Measurements from ENCODE around the gene LRRC8E.
A peak's percentile ranks its signal among the peaks of the same experiment; 100 is the strongest.
"Not testable (repeated sequence)": the region's sequence is repeated elsewhere in the genome, so short reads cannot be mapped to it uniquely, and the experiment has no call there.

Gene LRRC8E

DNA sequence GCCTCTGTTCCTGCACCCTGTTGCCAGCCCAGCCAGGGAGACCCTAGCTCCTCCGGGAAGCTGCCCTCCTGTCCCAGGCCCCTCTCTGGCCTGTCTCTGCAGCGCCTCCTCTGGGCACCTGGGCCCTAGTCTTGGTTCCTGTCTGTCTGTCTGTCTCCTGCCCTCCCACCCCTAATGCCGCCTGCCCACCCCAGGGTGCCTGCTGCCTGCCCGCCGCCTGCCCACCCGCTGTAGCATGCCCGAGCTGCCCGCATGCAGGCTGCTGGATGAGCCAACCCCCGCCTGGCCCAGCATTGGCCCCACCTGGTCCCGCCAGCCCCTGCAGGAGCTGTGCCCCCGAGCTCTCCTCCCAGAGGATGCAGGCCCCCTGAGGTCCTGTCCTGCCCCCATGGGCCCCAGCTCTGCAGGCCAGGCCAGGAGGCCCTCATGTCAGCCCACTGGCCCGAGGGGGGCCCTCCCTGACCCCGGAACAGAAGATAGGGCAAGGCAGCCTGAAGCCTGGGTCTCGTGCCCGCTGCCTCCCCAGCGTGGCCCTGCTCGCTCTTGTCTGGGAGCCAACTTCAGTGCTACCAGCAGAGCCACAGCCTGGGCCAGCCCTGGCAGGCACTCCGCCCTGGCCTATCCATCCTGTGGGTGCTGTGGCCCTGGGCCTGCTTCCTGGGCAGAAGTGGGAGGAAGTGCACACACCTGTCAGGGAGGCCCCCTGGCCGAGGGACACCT, 20.6 kb downstream of the LRRC8E start:
- DNase-seq (ENCODE audit: low read depth, low spot score): no peak

DNA sequence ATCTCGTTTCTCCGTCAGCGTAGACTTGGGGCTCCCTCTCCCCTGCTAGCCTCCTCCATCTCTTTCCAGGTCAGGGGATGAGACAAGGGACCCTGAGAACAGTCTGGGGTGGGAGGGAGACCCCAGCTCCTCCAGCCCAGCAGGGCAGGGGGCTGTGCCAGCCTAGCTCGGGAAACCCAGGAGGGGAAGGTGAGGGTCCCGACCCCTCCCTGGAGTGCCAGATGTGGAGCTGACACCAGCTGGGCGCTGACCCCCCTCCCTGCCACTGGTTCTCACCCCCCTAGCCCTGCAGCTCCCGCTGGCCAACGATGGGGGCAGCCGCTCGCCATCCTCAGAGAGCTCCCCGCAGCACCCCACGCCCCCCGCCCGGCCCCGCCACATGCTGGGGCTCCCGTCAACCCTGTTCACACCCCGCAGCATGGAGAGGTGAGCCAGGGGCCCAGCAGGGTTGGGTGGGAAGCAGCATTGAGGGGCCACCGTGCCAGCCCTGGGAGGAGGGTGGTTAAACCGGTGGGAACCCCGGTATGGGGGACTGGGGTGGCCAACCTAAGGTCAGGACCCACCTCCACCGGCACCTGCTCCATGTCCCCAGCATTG, 21.3 kb downstream of the LRRC8E start:
- DNase-seq (ENCODE audit: low read depth, low spot score): no peak

GRCh38 chr19:7910321-7911161, 22.2 kb downstream of the LRRC8E start:
- no peak for DNase-seq (ENCODE audit: low read depth, low spot score)

DNA sequence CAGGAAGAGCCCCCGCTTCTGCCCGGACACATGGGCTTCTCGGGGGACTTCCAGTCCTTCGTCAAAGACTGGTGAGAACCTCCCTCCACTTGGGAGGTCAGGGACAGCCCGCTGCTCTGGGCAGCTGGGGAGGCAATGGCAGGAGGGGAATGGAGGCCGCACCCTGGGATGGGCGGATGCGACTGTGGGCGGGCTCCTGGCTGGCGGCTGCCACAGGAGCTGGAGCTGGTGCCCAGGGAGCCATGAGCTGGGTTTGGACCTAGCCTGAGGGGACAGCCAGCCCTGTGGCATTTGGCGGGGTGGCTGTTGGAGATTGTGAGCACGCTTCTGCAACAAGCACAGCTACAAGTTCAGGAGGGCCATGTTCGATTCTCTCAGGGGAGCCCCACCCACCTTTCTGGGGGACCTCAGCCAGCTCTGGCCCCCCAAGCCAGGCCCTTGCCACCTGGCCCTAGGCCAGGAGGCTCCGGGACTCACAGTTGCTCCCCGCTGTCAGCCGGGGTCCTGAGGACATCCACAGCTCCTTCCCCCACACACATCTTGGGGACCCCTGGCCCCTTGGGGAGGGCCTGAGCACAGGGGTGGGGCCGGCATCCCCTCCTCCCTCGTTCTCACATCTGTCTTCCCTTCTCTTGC, 23.3 kb downstream of the LRRC8E start:
- no peak for DNase-seq (ENCODE audit: low read depth, low spot score)

DNA sequence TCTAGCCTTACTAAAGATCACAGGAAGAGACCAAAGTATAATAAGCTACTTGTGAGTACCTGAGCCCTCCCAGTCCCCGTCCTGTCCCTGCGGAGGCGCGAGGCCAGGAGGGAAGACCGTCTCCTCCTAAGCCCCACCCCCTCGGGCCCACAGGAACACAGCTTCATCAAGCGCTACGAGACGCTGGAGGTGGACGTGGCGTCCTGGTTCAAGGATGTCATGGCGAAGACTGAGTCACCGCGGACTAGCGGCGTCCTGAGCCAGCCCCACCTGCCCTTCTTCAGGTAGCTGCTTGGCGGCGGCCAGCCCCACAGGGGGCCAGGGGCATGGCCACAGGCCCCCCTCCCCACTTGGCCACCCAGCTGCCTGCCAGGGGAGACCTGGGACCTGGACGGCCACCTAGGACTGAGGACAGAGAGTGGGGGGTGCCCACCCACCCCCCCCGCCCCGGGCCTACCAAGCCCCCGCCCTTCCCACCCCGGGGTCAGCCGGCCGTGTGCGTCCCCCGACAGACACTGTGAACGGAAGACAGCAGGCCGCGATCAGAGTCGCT, 23.9 kb downstream of the LRRC8E start:
- no peak for DNase-seq (ENCODE audit: low read depth, low spot score)

GRCh38 chr19:7912697-7913564, 24.6 kb downstream of the LRRC8E start:
- no peak for DNase-seq (ENCODE audit: low read depth, low spot score)

- DNase-seq (ENCODE audit: low read depth, low spot score): no peak
Measured at GRCh38 chr19:7913652-7914051, 25.3 kb downstream of the LRRC8E start.

DNA sequence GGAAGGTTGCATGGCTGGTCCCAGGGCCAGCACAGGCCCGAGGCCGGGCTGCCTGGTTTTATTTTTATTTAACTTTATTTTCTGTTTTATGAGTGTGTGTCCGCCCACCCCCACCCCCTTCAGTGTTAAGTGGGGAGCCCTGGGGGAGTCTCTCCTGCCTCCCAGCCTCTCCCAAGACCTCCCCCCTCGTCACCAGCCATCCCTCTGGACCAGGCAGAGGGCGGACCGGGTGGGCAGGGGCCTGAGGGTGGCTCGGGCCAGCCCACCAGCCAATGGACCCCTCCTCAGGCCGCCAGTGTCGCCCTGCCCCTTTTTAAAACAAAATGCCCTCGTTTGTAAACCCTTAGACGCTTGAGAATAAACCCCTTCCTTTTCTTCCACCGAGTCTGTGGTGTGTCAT, 25.8 kb downstream of the LRRC8E start:
- DNase-seq (ENCODE audit: low read depth, low spot score): no peak

- DNase-seq (ENCODE audit: low read depth, low spot score): no peak
Measured at GRCh38 chr19:7914598-7915045, 26.3 kb downstream of the LRRC8E start, which contains the start of gene TGFBR3L. TSS of gene TGFBR3L (plus strand) at chr19:7914830.

GRCh38 chr19:7915250-7916102, 27.2 kb downstream of the LRRC8E start:
- DNase-seq (ENCODE audit: low read depth, low spot score): no peak

GRCh38 chr19:7916103-7916954, 28.0 kb downstream of the LRRC8E start:
- peak; percentile 23 for DNase-seq (ENCODE audit: low read depth, low spot score)

- DNase-seq (ENCODE audit: low read depth, low spot score): no peak
Measured at GRCh38 chr19:7916955-7917266, 28.6 kb downstream of the LRRC8E start.

- DNase-seq (ENCODE audit: low read depth, low spot score): peak; percentile 66
Measured at GRCh38 chr19:7917267-7918061, 29.2 kb downstream of the LRRC8E start.

DNA sequence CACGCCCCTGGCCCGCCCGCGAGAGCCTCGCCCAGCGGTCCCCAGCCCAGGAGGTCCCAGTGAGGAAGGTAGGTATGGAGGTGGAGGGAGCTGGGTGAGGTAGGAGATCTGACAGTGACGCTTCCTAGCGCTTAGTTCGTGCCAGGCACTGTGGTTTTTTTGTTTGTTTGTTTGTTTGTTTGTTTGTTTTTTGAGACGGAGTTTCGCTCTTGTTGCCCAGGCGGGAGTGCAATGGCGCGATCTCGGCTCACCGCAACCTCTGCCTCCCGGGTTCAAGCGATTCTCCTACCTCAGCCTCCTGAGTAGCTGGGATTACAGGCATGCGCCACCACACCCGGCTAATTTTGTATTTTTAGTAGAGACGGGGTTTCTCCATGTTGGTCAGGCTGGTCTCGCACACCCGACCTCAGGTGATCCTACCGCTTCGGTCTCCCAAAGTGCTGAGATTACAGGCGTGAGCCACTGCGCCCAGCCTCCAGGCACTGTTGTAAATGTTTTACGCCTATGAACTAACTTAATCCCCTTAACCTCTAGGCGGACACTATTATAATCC, 29.8 kb downstream of the LRRC8E start:
- DNase-seq (ENCODE audit: low read depth, low spot score): not testable (repeated sequence)

DNA sequence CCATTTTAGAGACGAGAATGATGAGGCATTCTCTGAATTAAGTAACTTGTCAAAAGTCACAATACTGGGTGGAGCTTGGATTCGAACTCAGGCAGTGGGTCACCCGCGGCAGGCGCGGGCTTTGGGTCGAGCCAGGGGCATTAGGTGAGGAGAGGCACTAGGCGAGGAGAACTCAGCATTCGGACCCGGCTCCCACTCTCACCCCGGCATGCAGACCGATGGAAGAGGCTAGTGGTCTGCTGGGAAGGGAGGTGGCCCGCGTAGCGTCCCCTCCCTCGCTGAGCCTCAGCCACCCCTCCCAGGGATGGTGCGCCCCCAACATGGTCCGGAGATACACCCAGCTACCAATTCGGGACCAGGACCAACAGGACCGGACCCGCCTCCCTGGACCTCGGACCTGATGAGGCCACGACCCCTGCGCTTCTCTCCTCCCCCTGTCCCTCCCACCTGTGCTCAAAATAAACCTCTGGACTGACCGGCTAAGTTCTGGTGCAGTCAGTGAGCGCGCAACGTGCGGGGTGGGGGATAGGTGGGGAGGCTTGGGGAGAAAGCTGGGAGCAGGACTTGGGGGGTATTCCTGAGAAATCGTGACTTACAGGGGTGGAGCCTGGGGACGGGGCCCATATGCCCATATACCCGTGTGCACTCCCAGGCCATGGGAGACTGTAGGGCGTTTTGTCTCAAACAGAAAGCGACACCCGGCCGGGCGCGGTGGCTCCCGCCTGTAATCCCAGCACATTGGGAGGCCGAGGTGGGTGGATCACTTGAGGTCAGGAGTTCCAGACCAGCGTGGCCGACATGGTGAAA, 30.5 kb downstream of the LRRC8E start:
- no peak for DNase-seq (ENCODE audit: low read depth, low spot score)

GRCh38 chr19:7919610-7920518, 31.6 kb downstream of the LRRC8E start, which contains the start of gene SNAPC2:
TSS of gene SNAPC2 (plus strand) at chr19:7920338. CDS start at chr19:7920367, 29 bp downstream.
- peak; percentile 97 for DNase-seq (ENCODE audit: low read depth, low spot score)
